ENCODE measurements around the gene RGPD3.
"Not testable (repeated sequence)": the region's sequence is repeated elsewhere in the genome, so short reads cannot be mapped to it uniquely, and the experiment has no call there.

DNA sequence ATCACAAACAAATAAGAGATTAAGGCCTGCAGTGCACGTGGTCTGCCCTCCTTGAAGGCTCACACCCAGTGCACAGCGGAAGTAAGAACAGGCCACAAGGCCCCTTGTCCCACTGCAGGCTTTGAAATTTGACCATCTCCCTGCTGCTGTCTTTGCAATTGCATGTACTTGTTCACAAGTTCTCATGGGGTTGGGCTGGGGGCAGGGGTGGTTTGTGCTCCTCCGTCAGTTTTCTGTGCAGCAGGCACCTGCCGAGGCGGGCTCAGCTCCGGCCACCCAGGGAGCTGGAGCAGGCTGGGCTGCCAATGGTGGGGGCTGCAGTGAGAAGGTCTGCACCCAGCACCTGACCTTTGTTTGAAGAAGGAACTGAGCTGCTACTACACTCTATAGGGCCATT lies 41.2 kb upstream of the RGPD3 start:
- TF ChIP-seq, protein P1, sequence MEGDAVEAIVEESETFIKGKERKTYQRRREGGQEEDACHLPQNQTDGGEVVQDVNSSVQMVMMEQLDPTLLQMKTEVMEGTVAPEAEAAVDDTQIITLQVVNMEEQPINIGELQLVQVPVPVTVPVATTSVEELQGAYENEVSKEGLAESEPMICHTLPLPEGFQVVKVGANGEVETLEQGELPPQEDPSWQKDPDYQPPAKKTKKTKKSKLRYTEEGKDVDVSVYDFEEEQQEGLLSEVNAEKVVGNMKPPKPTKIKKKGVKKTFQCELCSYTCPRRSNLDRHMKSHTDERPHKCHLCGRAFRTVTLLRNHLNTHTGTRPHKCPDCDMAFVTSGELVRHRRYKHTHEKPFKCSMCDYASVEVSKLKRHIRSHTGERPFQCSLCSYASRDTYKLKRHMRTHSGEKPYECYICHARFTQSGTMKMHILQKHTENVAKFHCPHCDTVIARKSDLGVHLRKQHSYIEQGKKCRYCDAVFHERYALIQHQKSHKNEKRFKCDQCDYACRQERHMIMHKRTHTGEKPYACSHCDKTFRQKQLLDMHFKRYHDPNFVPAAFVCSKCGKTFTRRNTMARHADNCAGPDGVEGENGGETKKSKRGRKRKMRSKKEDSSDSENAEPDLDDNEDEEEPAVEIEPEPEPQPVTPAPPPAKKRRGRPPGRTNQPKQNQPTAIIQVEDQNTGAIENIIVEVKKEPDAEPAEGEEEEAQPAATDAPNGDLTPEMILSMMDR (IDR thresholded peaks at IDR 0.05), result not testable (repeated sequence)
- TF ChIP-seq POLR2A (IDR thresholded peaks at IDR 0.05), result not testable (repeated sequence)
